Natural killer cell (primary cell): ENCODE measurements around the gene ASAP2. TPM values are rescaled to one million over a fixed set of nuclear protein-coding genes. Genes with fewer than 3 reads are reported as not detected.

Experiments
- ATAC-seq, 3 donors: fragments of 150-1000 bp in 2 of 3; fragments of 200-7000 bp in 1 of 3; cut with Tn5 transposase; 1 replicate in 1 of 3; 2 replicates in 2 of 3; pipeline ENCODE4 v1.10.0; 2021; ENCODE audit warnings: mild to moderate bottlenecking in 2 of 3, moderate library complexity in 2 of 3
- DNase-seq, 2 donors: peaks; one replicate each; pipeline versions ENCODE4 v3.0.0 to v3.0.0-alpha.2; 2013 to 2021; ENCODE audit warnings: mixed read lengths in 1 of 2
- H3K27ac ChIP-seq: one replicate; pipeline ENCODE4 v1.5.1; 2013; ENCODE audit warnings: mild to moderate bottlenecking, low read length
- H3K27me3 ChIP-seq: one replicate; pipeline ENCODE4 v1.6.1; 2013; ENCODE audit warnings: low read length; ENCODE audit not compliant: control insufficient read depth, insufficient read depth
- H3K36me3 ChIP-seq: one replicate; pipeline ENCODE4 v1.6.1; 2013; ENCODE audit warnings: low read length; ENCODE audit not compliant: control insufficient read depth, insufficient read depth
- H3K4me1 ChIP-seq: one replicate; pipeline ENCODE4 v1.6.1; 2013; ENCODE audit warnings: low read length; ENCODE audit not compliant: control insufficient read depth, insufficient read depth
- H3K4me3 ChIP-seq: one replicate; pipeline ENCODE4 v1.5.1; 2013; ENCODE audit warnings: low read length
- H3K9me3 ChIP-seq: one replicate; pipeline ENCODE4 v1.6.1; 2013; ENCODE audit warnings: low read length; ENCODE audit not compliant: control insufficient read depth, insufficient read depth
- H3K27ac Mint-ChIP-seq, 2 donors: one replicate each; pipeline ENCODE4 v1.8.0; 2022; ENCODE audit warnings: mild to moderate bottlenecking in 2 of 2, mixed read lengths in 2 of 2, moderate library complexity in 1 of 2
- H3K27me3 Mint-ChIP-seq, 2 donors: one replicate each; pipeline ENCODE4 v1.8.0; 2022; ENCODE audit warnings: low read depth in 2 of 2, mixed read lengths in 2 of 2
- H3K36me3 Mint-ChIP-seq: one replicate; pipeline ENCODE4 v1.8.0; 2022; ENCODE audit warnings: mixed read lengths
- H3K4me1 Mint-ChIP-seq, 2 donors: one replicate each; pipeline ENCODE4 v1.8.0; 2022; ENCODE audit warnings: mixed read lengths in 2 of 2
- H3K4me3 Mint-ChIP-seq: one replicate; pipeline ENCODE4 v1.8.0; 2022; ENCODE audit warnings: mild to moderate bottlenecking, moderate library complexity, mixed read lengths
- H3K9me3 Mint-ChIP-seq, 2 donors: one replicate each; pipeline ENCODE4 v1.8.0; 2022; ENCODE audit warnings: mixed read lengths in 2 of 2
- CTCF ChIP-seq: fragments of 200-600 bp; IDR thresholded peaks from one replicate; pipeline ENCODE4 v1.8.0; 2022; ENCODE audit warnings: antibody characterized with exemption
- WGBS: methylation state at CpG from one replicate; pipeline ENCODE4 v1.1.7; 2013; ENCODE audit warnings: missing lambda C conversion rate; ENCODE audit not compliant: insufficient coverage; 5-methylcytosine and 5-hydroxymethylcytosine counted together
- intact Hi-C: fragments of 100-400 bp; cut with micrococcal nuclease; formaldehyde crosslinking; loops from one replicate; pipeline ENCODE4 v1.14.2; 2022
- total RNA-seq, 4 donors: library from RNA; stranded (reverse); fragments of 120-200 nt in 1 of 4; gene quantifications; one replicate each; pipeline versions ENCODE4 v1.2.3 to v1.2.4, GENCODE V29; 2013 to 2022

ASAP2 gene
- total RNA-seq, 3 donors from 2014 or later (not counting 1 experiment from before 2014, with no cell fraction given): 0.20 to 1.8 (median 0.60) TPM

- intact Hi-C loops: no loop called here
- H3K36me3 ChIP-seq: no peaks in the 10 kb centered on the region
- no peaks in the 10 kb centered on the region for H3K4me1 ChIP-seq
- H3K4me3 Mint-ChIP-seq: no peak overlapping the region
- no peak overlapping the region for H3K4me3 ChIP-seq
- H3K27me3 ChIP-seq: peaks cover 2% of the 10 kb centered on the region
- no peak for DNase-seq
- H3K4me1 Mint-ChIP-seq: no peaks in the 10 kb centered on the region
- H3K27me3 Mint-ChIP-seq: peaks cover 27 to 29% of the 10 kb centered on the region in 2 donors
- no peak for ATAC-seq
- no peaks in the 10 kb centered on the region for H3K9me3 ChIP-seq
- H3K27ac ChIP-seq: no peak overlapping the region
- no peak overlapping the region for H3K27ac Mint-ChIP-seq
- no peaks in the 10 kb centered on the region for H3K36me3 Mint-ChIP-seq
- 88% methylated on average over 4 of the region's 4 CpGs for WGBS
- no peaks in the 10 kb centered on the region for H3K9me3 Mint-ChIP-seq
- TF ChIP-seq CTCF: no peak
Observed at GRCh38 chr2:9292426-9292825, 85.8 kb downstream of the ASAP2 start.

DNA sequence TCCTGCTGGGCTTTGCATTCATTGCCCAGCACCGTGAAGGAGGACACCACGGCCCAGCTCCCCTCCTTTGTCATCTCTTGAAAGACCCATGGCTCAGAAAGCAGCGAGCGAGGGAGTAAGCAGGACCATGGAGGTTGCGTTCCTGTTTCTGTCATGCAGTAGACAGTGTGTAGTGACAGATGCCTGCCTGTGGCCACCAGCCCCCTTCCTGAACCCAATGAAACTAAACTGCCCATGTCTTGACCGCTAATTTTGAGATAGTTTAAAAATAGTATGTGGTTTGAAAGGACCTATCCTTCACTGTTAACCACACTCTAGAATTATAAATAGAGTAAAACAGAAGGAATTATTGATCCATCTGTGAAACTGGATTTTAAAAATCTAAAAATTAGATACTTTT lies 88.2 kb downstream of the ASAP2 start:
- Histone ChIP-seq H3K36me3 (no peaks in the 10 kb centered on the region), H3K27me3 (peaks cover 2% of the 10 kb centered on the region), H3K27ac (no peak overlapping the region), H3K4me1 (no peaks in the 10 kb centered on the region), H3K9me3 (no peaks in the 10 kb centered on the region), H3K4me3 (no peak overlapping the region)
- Mint-ChIP-seq H3K27me3 (peaks cover 15 to 21% of the 10 kb centered on the region in 2 donors), H3K27ac (no peak overlapping the region), H3K4me1 (no peaks in the 10 kb centered on the region), H3K36me3 (no peaks in the 10 kb centered on the region), H3K4me3 (no peak overlapping the region), H3K9me3 (no peaks in the 10 kb centered on the region)
- 95% methylated on average over 5 of the region's 6 CpGs for WGBS
- DNase-seq (no peak), ATAC-seq (no peak)
- no peak for TF ChIP-seq CTCF
- intact Hi-C loops: no loop called here

DNA sequence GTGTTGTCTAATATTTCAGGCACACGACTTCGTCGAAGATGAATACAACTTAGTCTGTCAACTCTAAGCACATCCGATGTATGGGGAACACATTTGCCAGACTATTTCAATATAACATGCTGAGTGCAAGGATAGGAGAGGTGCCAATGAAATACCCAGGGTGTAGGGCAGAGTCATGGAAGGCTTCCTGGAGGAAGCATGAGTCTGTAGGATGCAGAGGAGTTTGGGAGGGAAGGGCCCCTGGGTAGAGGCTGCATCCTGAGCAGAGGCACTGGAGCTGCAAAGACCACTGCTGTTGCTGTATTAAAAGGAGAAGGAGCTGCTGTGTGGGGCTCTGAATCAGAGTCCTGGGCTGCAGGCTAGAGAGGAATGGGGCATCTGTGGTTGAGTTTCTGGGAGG lies 89.9 kb downstream of the ASAP2 start:
- Histone ChIP-seq H3K27me3 (peaks cover 2% of the 10 kb centered on the region), H3K36me3 (no peaks in the 10 kb centered on the region), H3K4me1 (no peaks in the 10 kb centered on the region), H3K27ac (no peak overlapping the region), H3K4me3 (no peak overlapping the region), H3K9me3 (no peaks in the 10 kb centered on the region)
- DNase-seq (no peak), ATAC-seq (no peak)
- no peak overlapping the region for H3K27ac Mint-ChIP-seq
- peaks cover 12% of the 10 kb centered on the region in 2 donors for H3K27me3 Mint-ChIP-seq
- no peaks in the 10 kb centered on the region for H3K9me3 Mint-ChIP-seq
- no peak for TF ChIP-seq CTCF
- intact Hi-C loops: no loop called here
- no peaks in the 10 kb centered on the region for H3K36me3 Mint-ChIP-seq
- no peaks in the 10 kb centered on the region for H3K4me1 Mint-ChIP-seq
- 93% methylated on average over 4 of the region's 4 CpGs for WGBS
- H3K4me3 Mint-ChIP-seq: no peak overlapping the region

DNA sequence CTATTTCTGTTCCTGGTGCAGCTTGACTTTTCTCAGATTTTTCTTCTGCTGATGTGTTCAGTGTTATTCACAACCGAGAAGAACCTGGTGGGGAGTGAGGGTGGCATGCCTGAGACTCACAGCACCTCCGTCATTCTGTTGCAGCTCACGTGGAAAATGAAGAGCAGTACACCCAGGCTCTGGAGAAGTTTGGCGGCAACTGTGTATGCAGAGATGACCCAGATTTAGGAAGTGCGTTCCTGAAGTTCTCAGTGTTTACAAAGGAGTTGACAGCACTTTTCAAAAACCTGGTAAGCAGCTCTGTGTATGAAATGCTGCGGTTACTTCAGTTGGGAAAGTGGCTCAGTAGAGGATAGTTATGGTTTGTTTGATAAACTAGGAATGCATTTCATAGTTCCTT lies 90.5 kb downstream of the ASAP2 start:
- ATAC-seq (no peak), DNase-seq (no peak)
- Mint-ChIP-seq H3K36me3 (no peaks in the 10 kb centered on the region), H3K4me3 (no peak overlapping the region), H3K27ac (no peak overlapping the region), H3K9me3 (no peaks in the 10 kb centered on the region), H3K4me1 (no peaks in the 10 kb centered on the region), H3K27me3 (peaks cover 12% of the 10 kb centered on the region in 2 donors)
- H3K4me1 ChIP-seq: no peaks in the 10 kb centered on the region
- no peak overlapping the region for H3K4me3 ChIP-seq
- H3K9me3 ChIP-seq: no peaks in the 10 kb centered on the region
- peaks cover 2% of the 10 kb centered on the region for H3K27me3 ChIP-seq
- H3K27ac ChIP-seq: no peak overlapping the region
- intact Hi-C loops: no loop called here
- 88% methylated on average over 6 of the region's 6 CpGs for WGBS
- no peaks in the 10 kb centered on the region for H3K36me3 ChIP-seq
- no peak for TF ChIP-seq CTCF
